ES-I3 (cell line): Measurements from ENCODE around the gene ABCC1.

ENCODE experiments used
- H3K36me3 ChIP-seq: 2 replicates; pipeline ENCODE4 v1.6.1; 2013; ENCODE audit warnings: mild to moderate bottlenecking, low read length, control low read depth, moderate library complexity; ENCODE audit not compliant: insufficient read depth
- H3K4me1 ChIP-seq: 2 replicates; pipeline ENCODE4 v1.6.1; 2013; ENCODE audit warnings: mild to moderate bottlenecking, control low read depth, low read length; ENCODE audit not compliant: insufficient read depth
- H3K9ac ChIP-seq: 2 replicates; pipeline ENCODE4 v1.6.1; 2013; ENCODE audit warnings: low read depth, mild to moderate bottlenecking, low read length, moderate library complexity
- H3K9me3 ChIP-seq: 2 replicates; pipeline ENCODE4 v1.6.1; 2013; ENCODE audit warnings: mild to moderate bottlenecking, low read length, moderate library complexity; ENCODE audit not compliant: control insufficient read depth, insufficient read depth

The ABCC1 gene

GRCh38 chr16:16059160-16059559 lies 109.7 kb downstream of the ABCC1 start:
- Histone ChIP-seq H3K9me3 (no peaks in the 10 kb centered on the region), H3K9ac (no peak overlapping the region), H3K36me3 (peaks cover 13% of the 10 kb centered on the region), H3K4me1 (no peaks in the 10 kb centered on the region)

GRCh38 chr16:16059895-16060590 lies 110.6 kb downstream of the ABCC1 start:
- no peaks in the 10 kb centered on the region for H3K4me1 ChIP-seq
- H3K9ac ChIP-seq = no peak overlapping the region
- H3K36me3 ChIP-seq = peaks cover 13% of the 10 kb centered on the region
- no peaks in the 10 kb centered on the region for H3K9me3 ChIP-seq

GRCh38 chr16:16062023-16062937 lies 112.9 kb downstream of the ABCC1 start:
- Histone ChIP-seq H3K36me3 (peaks cover 5% of the 10 kb centered on the region), H3K4me1 (no peaks in the 10 kb centered on the region), H3K9me3 (no peaks in the 10 kb centered on the region), H3K9ac (no peak overlapping the region)

GRCh38 chr16:16063683-16064082 lies 114.3 kb downstream of the ABCC1 start:
- Histone ChIP-seq H3K4me1 (no peaks in the 10 kb centered on the region), H3K9me3 (no peaks in the 10 kb centered on the region), H3K9ac (no peak overlapping the region), H3K36me3 (peaks cover 4% of the 10 kb centered on the region)

GRCh38 chr16:16064874-16065384 lies 115.5 kb downstream of the ABCC1 start:
- Histone ChIP-seq H3K36me3 (no peaks in the 10 kb centered on the region; the same call in 1 of the 2 replicates), H3K4me1 (no peaks in the 10 kb centered on the region), H3K9me3 (no peaks in the 10 kb centered on the region), H3K9ac (no peak overlapping the region)

GRCh38 chr16:16067127-16067526 lies 117.7 kb downstream of the ABCC1 start:
- H3K4me1 ChIP-seq = no peaks in the 10 kb centered on the region
- H3K9ac ChIP-seq = no peak overlapping the region
- no peaks in the 10 kb centered on the region for H3K9me3 ChIP-seq
- no peaks in the 10 kb centered on the region; the same call in 1 of the 2 replicates for H3K36me3 ChIP-seq

- no peaks in the 10 kb centered on the region for H3K9me3 ChIP-seq
- no peak overlapping the region for H3K9ac ChIP-seq
- H3K4me1 ChIP-seq = peaks cover 9% of the 10 kb centered on the region
- peaks cover 9% of the 10 kb centered on the region for H3K36me3 ChIP-seq
Observed at GRCh38 chr16:16071631-16072244, 122.3 kb downstream of the ABCC1 start.

- Histone ChIP-seq H3K36me3 (peaks cover 15% of the 10 kb centered on the region), H3K4me1 (peaks cover 9% of the 10 kb centered on the region), H3K9ac (no peak overlapping the region), H3K9me3 (no peaks in the 10 kb centered on the region)
Observed at GRCh38 chr16:16073001-16073545, 123.7 kb downstream of the ABCC1 start.

- peaks cover 9% of the 10 kb centered on the region for H3K4me1 ChIP-seq
- H3K36me3 ChIP-seq = peaks cover 15% of the 10 kb centered on the region
- no peaks in the 10 kb centered on the region for H3K9me3 ChIP-seq
- no peak overlapping the region for H3K9ac ChIP-seq
Observed at GRCh38 chr16:16073891-16074881, 124.8 kb downstream of the ABCC1 start.

- peaks cover 15% of the 10 kb centered on the region for H3K36me3 ChIP-seq
- H3K4me1 ChIP-seq = peaks cover 9% of the 10 kb centered on the region
- H3K9ac ChIP-seq = no peak overlapping the region
- no peaks in the 10 kb centered on the region for H3K9me3 ChIP-seq
Observed at GRCh38 chr16:16075488-16076422, 126.3 kb downstream of the ABCC1 start.

GRCh38 chr16:16076423-16076813 lies 127.0 kb downstream of the ABCC1 start:
- Histone ChIP-seq H3K9ac (no peak overlapping the region), H3K4me1 (peaks cover 9% of the 10 kb centered on the region), H3K36me3 (peaks cover 15% of the 10 kb centered on the region), H3K9me3 (no peaks in the 10 kb centered on the region)

- Histone ChIP-seq H3K36me3 (peaks cover 25% of the 10 kb centered on the region), H3K9me3 (no peaks in the 10 kb centered on the region; the same call in 1 of the 2 replicates), H3K9ac (no peak overlapping the region), H3K4me1 (no peaks in the 10 kb centered on the region)
Observed at GRCh38 chr16:16080465-16081065, 131.1 kb downstream of the ABCC1 start.
